Choroid plexus epithelial cell (primary cell): Measurements from ENCODE around the gene RING1.

Experiments
- DNase-seq: peaks from one replicate; pipeline ENCODE4 v3.0.0-alpha.2; 2010; ENCODE audit warnings: low read depth
- H3K4me3 ChIP-seq: 2 replicates; pipeline ENCODE4 v1.5.1; 2011; ENCODE audit warnings: low read depth, mild to moderate bottlenecking, control low read depth, low read length, moderate library complexity
- CTCF ChIP-seq: conservative IDR thresholded peaks from 2 replicates; pipeline ENCODE4 v1.5.1; 2011; ENCODE audit warnings: low read depth, mild to moderate bottlenecking, control low read depth, inconsistent platforms, low read length, moderate library complexity

RING1 gene

GRCh38 chr6:33208091-33208967 lies at the start of gene RING1:
TSS of gene RING1 (plus strand) at chr6:33208500. CDS start at chr6:33208823, 323 bp downstream.
- peak; percentile 75 for DNase-seq
- H3K4me3 ChIP-seq = peak within 1 kb of the TSS; percentile 87
- no peak for TF ChIP-seq CTCF

GRCh38 chr6:33160096-33160495 lies 48.2 kb upstream of the RING1 start:
- DNase-seq = no peak
- no peak for TF ChIP-seq CTCF

GRCh38 chr6:33160728-33161344 lies 47.5 kb upstream of the RING1 start:
- DNase-seq = peak; percentile 82
- H3K4me3 ChIP-seq = peak overlapping the region; percentile 60

More at GRCh38 chr6:33160096-33160495, 48.2 kb upstream of the RING1 start:
- H3K4me3 ChIP-seq = no peak overlapping the region

GRCh38 chr6:33161354-33162331 lies 46.7 kb upstream of the RING1 start:
- peak overlapping the region; percentile 60 for H3K4me3 ChIP-seq
- peak; percentile 90 for TF ChIP-seq CTCF
- DNase-seq = peak; percentile 56

More at GRCh38 chr6:33160728-33161344, 47.5 kb upstream of the RING1 start:
- TF ChIP-seq CTCF = no peak

- TF ChIP-seq CTCF = no peak
- DNase-seq = no peak
- no peak overlapping the region for H3K4me3 ChIP-seq
These were observed 44.8 kb upstream of the RING1 start for GRCh38 chr6:33163540-33163939.

GRCh38 chr6:33164176-33164575 lies 44.1 kb upstream of the RING1 start:
- no peak for TF ChIP-seq CTCF
- no peak for DNase-seq
- H3K4me3 ChIP-seq = no peak overlapping the region
